Eye (tissue), 1 donor: ENCODE measurements around the gene ZNF391.
"Not testable (repeated sequence)": the region's sequence is repeated elsewhere in the genome, so short reads cannot be mapped to it uniquely, and the experiment has no call there.

ENCODE experiments used
- DNase-seq: peaks from one replicate; pipeline ENCODE4 v3.0.0-alpha.2; 2015

ZNF391 gene

GRCh38 chr6:27424851-27425250 is 36.3 kb downstream of the ZNF391 start:
- not testable (repeated sequence) for DNase-seq

GRCh38 chr6:27426045-27426620 is 37.6 kb downstream of the ZNF391 start:
- DNase-seq, result no peak

GRCh38 chr6:27428502-27428901 is 39.9 kb downstream of the ZNF391 start:
- DNase-seq, result no peak

- no peak for DNase-seq
Measured at GRCh38 chr6:27428966-27429365, 40.4 kb downstream of the ZNF391 start.

DNA sequence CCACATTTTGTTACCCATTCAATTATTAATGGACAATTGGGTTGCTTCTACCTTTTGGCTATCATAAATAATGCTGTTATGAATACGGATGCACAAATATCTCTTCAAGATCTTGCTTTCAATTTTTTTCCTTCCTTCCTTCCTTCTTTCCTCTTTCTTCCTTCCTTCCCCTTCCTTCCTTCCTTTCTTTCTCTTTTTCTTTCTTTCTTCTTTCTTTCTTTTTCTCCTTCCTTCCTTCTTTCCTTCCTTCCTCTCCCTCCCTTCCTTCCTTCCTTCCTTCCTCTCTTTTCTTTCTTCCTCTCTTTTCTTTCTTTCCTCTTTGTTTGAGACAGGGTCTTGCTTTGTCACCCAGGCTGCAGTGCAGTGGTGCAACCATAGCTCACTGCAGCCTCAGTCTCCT is 45.2 kb downstream of the ZNF391 start:
- DNase-seq, result no peak

- DNase-seq, result no peak
Measured at GRCh38 chr6:27439371-27439770, 50.8 kb downstream of the ZNF391 start.

DNA sequence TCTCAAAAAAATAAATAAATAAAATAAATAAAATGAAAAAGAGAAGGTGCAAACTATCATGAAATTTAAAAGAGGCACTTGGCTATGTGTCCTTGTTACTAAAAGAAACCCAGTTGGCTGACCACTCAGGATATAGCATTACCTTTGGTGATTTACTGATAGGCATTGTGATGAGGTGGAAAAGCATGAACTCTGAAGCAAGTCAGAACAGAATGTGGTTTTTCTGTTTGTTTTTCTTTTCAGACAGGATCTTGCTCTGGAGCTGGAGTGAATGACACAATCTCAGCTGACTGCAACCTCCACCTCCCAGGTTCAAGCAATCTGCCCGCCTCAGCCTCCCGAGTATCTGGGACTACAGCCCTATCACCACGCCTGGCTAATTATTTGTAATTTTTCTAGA is 52.4 kb downstream of the ZNF391 start:
- DNase-seq, result no peak

DNA sequence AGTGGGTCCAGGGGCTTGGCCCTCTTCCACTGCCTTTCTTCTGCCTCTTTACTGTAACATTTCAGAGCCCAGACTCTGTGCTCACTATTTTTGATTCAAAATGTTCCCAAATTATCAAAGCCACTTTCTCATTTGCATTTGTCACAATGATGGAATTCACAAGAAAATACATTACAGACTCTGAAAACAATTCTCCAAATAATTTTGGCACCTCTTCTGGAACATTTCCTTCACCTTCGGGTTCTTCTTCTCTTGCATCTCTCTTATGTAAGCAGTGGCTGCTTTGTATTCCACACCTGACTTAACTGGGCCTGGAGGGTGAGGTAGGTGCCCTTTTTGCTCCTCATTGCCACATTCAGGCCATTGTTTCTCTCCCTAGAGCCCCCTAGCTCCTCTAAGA is 54.4 kb downstream of the ZNF391 start:
- DNase-seq, result no peak

DNA sequence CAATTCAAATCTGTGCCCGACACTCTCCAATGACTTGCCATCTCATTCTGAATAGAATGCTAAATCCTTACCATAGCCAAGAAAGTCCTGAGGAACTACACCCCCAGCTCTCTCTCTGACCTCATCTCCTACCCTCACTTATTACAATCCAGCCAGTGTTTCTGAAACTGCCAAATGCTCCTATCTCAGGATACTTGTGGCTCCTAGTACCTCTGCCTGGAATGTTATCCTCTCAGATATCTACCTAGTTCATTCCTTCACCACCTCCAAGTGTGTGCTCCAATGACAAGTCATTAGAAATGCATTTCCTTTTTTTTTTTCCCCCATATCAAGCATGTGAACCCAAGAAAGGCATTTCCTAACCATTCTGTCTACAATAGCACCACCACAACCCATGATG is 59.9 kb downstream of the ZNF391 start:
- DNase-seq, result no peak

DNA sequence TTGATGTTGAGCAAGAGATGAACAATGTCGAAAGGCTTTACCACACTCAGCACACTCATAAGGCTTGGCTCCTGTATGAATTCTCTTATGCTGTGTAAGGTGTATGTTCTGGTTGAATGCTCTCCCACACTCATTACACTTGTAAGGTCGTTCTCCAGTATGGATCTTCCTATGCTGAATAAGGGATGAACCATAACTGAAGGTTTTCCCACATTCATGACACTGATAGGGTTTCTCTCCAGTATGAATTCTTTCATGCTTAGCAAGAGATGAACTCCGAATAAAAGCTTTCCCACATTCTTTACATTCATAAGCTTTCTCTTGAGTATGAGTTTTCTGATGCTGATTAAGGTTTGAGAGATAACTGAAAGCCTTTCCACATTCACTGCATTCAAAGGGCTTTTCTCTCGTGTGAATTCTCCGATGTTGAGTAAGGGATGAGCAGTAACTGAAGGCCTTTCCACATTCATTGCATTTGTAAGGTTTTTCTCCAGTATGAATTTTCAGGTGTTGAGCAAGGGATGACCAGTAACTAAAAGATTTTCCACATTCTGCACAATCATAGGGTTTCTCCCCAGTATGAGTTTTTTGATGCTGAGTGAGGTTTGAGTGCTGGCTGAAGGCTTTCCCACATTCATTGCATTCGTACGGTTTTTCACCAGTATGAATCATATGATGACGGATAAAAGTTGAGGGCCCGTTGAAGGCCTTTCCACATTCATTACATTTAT is 63.3 kb downstream of the ZNF391 start:
- DNase-seq, result no peak

- no peak for DNase-seq
Measured at GRCh38 chr6:27452496-27452897, 63.9 kb downstream of the ZNF391 start.
